ENCODE data around the gene HDGF. TPM values are rescaled to one million over a fixed set of nuclear protein-coding genes. Genes with fewer than 3 reads are reported as not detected.

The HDGF gene
- total RNA-seq, 1 donor from 2014 or later, result 296 TPM

DNA sequence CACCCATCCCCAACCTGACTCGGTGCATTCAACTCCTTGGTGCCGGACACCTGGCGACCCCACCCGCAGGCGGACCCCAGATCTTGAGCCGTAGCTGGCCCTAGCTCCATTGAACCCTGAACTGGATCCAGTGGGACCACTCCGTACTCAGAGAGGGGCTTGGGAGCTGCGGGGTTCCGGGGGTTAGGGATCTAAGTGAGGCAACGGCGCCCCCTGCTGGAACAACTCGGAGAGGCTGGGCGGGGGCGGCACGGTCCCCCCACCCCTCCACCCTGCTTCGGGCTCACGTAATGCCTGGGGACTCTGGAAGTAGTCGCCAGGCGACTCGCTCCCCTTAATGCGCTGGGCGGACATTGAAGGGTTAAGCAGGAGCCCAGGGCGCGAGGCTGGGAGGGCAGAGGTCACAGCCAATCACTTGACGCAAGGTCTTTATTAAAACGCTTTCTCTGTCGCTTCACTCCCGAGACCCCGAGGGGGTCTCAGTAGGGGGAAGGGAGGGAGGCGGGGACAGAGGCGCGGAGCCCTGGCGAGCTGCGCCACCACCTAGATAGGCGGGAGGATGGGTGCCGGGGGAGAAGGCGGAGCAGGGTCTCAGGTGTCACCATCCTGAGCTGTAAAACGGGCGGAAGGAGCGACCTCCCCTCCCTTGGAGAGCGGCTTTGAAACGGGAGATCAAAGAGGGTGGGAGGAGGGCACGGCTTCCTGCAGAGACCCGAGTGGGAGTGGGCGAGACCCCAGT lies 45.4 kb downstream of the HDGF start:
- peak overlapping the region; percentile 31 for H3K4me3 ChIP-seq (ENCODE audit: low read depth, low read length)
- DNase-seq (ENCODE audit: low read depth), result no peak
- TF ChIP-seq, protein P1, sequence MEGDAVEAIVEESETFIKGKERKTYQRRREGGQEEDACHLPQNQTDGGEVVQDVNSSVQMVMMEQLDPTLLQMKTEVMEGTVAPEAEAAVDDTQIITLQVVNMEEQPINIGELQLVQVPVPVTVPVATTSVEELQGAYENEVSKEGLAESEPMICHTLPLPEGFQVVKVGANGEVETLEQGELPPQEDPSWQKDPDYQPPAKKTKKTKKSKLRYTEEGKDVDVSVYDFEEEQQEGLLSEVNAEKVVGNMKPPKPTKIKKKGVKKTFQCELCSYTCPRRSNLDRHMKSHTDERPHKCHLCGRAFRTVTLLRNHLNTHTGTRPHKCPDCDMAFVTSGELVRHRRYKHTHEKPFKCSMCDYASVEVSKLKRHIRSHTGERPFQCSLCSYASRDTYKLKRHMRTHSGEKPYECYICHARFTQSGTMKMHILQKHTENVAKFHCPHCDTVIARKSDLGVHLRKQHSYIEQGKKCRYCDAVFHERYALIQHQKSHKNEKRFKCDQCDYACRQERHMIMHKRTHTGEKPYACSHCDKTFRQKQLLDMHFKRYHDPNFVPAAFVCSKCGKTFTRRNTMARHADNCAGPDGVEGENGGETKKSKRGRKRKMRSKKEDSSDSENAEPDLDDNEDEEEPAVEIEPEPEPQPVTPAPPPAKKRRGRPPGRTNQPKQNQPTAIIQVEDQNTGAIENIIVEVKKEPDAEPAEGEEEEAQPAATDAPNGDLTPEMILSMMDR (IDR thresholded peaks at IDR 0.05; ENCODE audit: insufficient read depth, low read length, poor library complexity, severe bottlenecking), result peak; percentile 91
- no peaks in the 10 kb centered on the region for H3K36me3 ChIP-seq (ENCODE audit: control insufficient read depth, insufficient read depth, low read length)
- H3K27me3 ChIP-seq (ENCODE audit: control insufficient read depth, insufficient read depth, low read length), result no peaks in the 10 kb centered on the region

DNA sequence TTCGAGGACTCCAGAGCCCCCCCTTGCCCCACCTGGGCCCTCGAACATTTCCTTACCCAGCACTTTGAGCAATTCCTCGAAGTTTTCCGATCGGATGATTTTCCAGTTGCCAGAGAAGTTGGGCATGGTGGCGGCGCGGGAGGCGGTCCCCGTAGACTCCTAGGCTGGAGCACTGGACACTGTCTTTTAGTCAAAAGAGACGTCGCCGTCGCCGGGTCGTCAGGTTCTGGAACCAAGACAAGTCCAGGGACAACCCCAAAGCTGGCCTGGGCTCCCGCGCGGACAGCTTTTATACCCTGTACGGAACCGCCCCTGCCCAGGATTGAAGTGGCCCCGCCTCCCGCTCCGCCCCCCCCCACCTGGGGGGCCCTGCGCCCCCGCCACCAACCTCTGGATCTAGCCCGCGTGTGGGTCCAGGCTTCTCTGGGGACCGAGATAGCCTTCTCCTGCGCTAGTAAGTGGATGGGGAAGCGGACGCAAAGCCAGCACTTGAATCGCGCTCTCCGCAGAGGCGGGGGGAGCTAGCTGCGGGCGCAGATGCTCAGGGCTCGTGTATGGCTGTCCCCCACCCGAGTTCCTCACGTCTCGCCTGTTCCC lies 46.1 kb downstream of the HDGF start, which contains the start of gene CRABP2:
Gene CRABP2, minus strand, starts transcription at position 263 of the 597 bp plus-strand sequence. Its CDS starts 137 bp downstream, at position 126.
- TF ChIP-seq, protein P1 (IDR thresholded peaks at IDR 0.05; ENCODE audit: insufficient read depth, low read length, poor library complexity, severe bottlenecking), result no peak
- H3K4me3 ChIP-seq (ENCODE audit: low read depth, low read length), result peak within 1 kb of the TSS; percentile 31
- no peak for DNase-seq (ENCODE audit: low read depth)
- no peaks in the 10 kb centered on the region for H3K27me3 ChIP-seq (ENCODE audit: control insufficient read depth, insufficient read depth, low read length)
- no peaks in the 10 kb centered on the region for H3K36me3 ChIP-seq (ENCODE audit: control insufficient read depth, insufficient read depth, low read length)

DNA sequence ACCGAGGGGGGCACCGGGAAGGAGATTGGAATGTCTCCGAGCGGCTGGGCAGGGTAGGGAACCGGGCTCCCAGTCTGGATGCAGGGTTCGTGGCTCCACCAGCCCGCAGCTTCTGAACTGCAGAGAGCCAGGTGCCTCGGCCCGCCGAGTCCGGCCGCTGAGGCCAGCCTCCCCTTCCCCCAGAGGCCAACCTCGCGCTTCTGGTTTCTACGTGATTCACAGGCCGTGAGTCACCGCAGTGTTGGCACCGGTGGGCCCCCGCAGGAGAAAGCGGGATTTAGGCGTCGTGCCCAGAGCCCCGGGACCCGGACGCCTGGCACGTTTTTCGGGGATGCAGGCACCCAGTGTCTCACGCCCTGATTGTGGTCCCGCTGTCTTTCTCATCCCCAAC lies 46.5 kb downstream of the HDGF start:
- Histone ChIP-seq H3K27me3 (ENCODE audit: control insufficient read depth, insufficient read depth, low read length) (no peaks in the 10 kb centered on the region), H3K36me3 (ENCODE audit: control insufficient read depth, insufficient read depth, low read length) (peaks cover 2% of the 10 kb centered on the region), H3K4me3 (ENCODE audit: low read depth, low read length) (peak overlapping the region; percentile 31)
- TF ChIP-seq, protein P1 (IDR thresholded peaks at IDR 0.05; ENCODE audit: insufficient read depth, low read length, poor library complexity, severe bottlenecking), result no peak
- no peak for DNase-seq (ENCODE audit: low read depth)

DNA sequence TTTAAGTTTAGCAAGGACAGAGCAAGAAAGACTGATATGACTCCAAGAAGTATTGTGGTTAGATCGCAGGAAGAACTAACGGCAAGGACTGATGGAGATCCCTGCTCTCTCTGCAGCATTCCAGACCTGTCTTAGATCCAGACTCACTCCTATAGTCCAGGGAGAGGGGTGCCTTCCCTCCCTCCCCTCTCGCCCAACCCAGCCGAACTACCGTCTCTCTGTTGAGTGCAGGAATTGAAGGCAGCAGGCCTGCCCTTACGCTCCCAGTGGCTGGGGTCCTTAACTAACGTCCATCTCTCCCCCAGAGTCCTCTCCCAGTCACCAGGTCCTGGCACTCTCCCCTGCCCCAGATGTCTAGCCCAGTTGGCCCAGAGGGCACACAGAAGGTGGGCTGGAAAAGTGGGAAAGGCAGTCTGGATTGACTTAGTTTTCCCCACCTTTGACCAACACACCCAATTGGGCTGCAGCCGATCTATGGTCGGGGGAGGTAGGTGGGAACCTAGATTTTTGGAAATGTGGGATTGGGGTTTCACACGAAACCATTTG lies 47.2 kb downstream of the HDGF start:
- no peaks in the 10 kb centered on the region for H3K27me3 ChIP-seq (ENCODE audit: control insufficient read depth, insufficient read depth, low read length)
- H3K4me3 ChIP-seq (ENCODE audit: low read depth, low read length), result peak overlapping the region; percentile 31
- H3K36me3 ChIP-seq (ENCODE audit: control insufficient read depth, insufficient read depth, low read length), result peaks cover 2% of the 10 kb centered on the region
- TF ChIP-seq, protein P1 (IDR thresholded peaks at IDR 0.05; ENCODE audit: insufficient read depth, low read length, poor library complexity, severe bottlenecking), result no peak
- no peak for DNase-seq (ENCODE audit: low read depth)

DNA sequence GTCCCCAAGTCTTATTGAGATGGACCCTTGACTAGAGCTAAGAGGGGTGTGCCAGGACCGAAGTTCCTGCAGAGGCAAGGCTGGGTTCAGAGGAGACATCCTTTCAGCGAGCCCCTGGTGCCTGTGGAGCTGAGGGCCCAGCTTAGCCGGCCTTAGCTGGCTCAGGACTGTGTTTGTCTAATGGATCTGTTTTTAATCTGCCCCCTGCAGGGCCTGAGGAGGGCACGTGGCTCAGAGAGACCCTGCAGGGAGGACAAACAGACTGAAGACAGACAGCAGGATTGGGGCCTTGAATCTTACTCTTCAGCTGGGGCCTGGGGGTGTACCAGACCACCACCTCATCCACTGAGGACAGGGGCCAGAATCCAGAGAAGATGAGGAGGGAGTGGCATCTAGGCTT lies 47.7 kb downstream of the HDGF start:
- H3K4me3 ChIP-seq (ENCODE audit: low read depth, low read length), result no peak overlapping the region
- H3K36me3 ChIP-seq (ENCODE audit: control insufficient read depth, insufficient read depth, low read length), result peaks cover 2% of the 10 kb centered on the region
- TF ChIP-seq, protein P1 (IDR thresholded peaks at IDR 0.05; ENCODE audit: insufficient read depth, low read length, poor library complexity, severe bottlenecking), result no peak
- no peaks in the 10 kb centered on the region for H3K27me3 ChIP-seq (ENCODE audit: control insufficient read depth, insufficient read depth, low read length)
- no peak for DNase-seq (ENCODE audit: low read depth)
